SH-SY5Y (cell line): Measurements from ENCODE around the gene MRPL58.

Source experiments
- GATA2 ChIP-seq: IDR thresholded peaks from 2 replicates; pipeline ENCODE4 v1.6.1; 2011; ENCODE audit warnings: mild to moderate bottlenecking, low read depth, low read length
- GATA3 ChIP-seq: IDR thresholded peaks from 2 replicates; pipeline ENCODE4 v1.6.1; 2011; ENCODE audit warnings: low read depth, mild to moderate bottlenecking, low read length, moderate library complexity

DNA sequence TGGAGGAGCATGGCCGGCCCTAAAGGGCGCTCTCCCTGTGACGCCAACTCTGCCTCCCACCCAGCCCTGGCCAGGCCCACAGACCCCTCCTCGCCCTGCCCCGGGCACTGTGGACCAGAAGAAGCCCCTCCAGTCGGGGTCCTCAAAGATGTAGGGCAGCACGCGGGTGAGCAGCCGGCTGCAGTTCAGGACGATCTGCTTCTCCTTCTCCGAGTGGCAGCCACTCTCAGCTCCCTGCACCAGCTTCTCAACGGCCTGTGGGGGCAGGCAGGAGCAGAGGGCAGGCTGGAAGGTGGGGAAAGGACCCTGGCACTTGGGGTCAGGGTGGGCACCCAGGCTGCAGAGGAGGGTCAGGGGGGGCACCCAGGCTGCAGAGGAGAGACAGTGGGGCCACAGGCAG, 48.8 kb upstream of the MRPL58 start:
- TF ChIP-seq GATA2 (no peak), GATA3 (no peak)
